Transverse colon (tissue), 4 donors: ENCODE measurements around the gene NEUROD4. TPM values are rescaled to one million over a fixed set of nuclear protein-coding genes. Genes with fewer than 3 reads are reported as not detected.

Experiments
- DNase-seq: peaks from one replicate; pipeline ENCODE4 v3.0.0-alpha.2; 2019
- H3K27ac ChIP-seq, 4 donors: fragments of 200-600 bp; sonication (generic); 2 replicates each; pipeline ENCODE4 v1.5.1; 2016 to 2018; ENCODE audit warnings: inconsistent platforms in 4 of 4
- H3K27me3 ChIP-seq: fragments of 200-600 bp; sonication (generic); 2 replicates; pipeline ENCODE4 v1.5.1; 2017; ENCODE audit warnings: inconsistent platforms
- H3K36me3 ChIP-seq, 4 donors: fragments of 200-600 bp; sonication (generic); 2 replicates each; pipeline ENCODE4 v1.5.1; 2017 to 2019; ENCODE audit warnings: inconsistent platforms in 4 of 4
- H3K4me1 ChIP-seq, 4 donors: fragments of 200-600 bp; sonication (generic); 2 replicates each; pipeline ENCODE4 v1.5.1; 2017 to 2020; ENCODE audit warnings: inconsistent platforms in 4 of 4
- H3K4me3 ChIP-seq, 4 donors: fragments of 200-600 bp; sonication (generic); 1 replicate in 1 of 4; 2 replicates in 3 of 4; pipeline versions ENCODE4 v1.5.1 to v1.6.1; 2017 to 2019; ENCODE audit warnings: inconsistent platforms in 4 of 4
- H3K9me3 ChIP-seq, 2 donors: fragments of 200-600 bp; sonication (generic); 2 replicates each; pipeline ENCODE4 v1.5.1; 2017 to 2019; ENCODE audit warnings: inconsistent platforms in 2 of 2
- EP300 ChIP-seq: sonication (generic); formaldehyde crosslinking; IDR thresholded peaks from one replicate; pipeline ENCODE4 v1.6.1; 2017; ENCODE audit warnings: antibody characterized with exemption, low read depth
- POLR2A ChIP-seq: fragments of 450-650 bp; IDR thresholded peaks from one replicate; pipeline ENCODE4 v1.6.1; 2016; ENCODE audit warnings: antibody characterized with exemption, mild to moderate bottlenecking, moderate library complexity
- POLR2AphosphoS5 ChIP-seq, 3 donors: sonication (generic); formaldehyde crosslinking; IDR thresholded peaks; one replicate each; pipeline ENCODE4 v1.6.1; 2016; ENCODE audit warnings: antibody characterized with exemption in 3 of 3
- WGBS, 2 donors: methylation state at CpG; one replicate each; pipeline ENCODE4 v1.1.5; 2018; ENCODE audit warnings: low coverage in 1 of 2; 5-methylcytosine and 5-hydroxymethylcytosine counted together
- in situ Hi-C, 4 donors: fragments of 200-750 bp; cut with MboI; loops; one replicate each; pipeline versions ENCODE4 v1.15.0 to v1.15.1; 2017; ENCODE audit warnings: low sequenced_read_pairs in 3 of 4, low pct_ligation_motif_present in 1 of 4, low pct_unique_long_range_greater_than_20kb in 1 of 4
- intact Hi-C: fragments of 100-400 bp; cut with DNase I; formaldehyde crosslinking; loops from one replicate; pipeline ENCODE4 v1.15.1; 2023; ENCODE audit warnings: low total_unique reads
- total RNA-seq, 4 donors: library from RNA; depleted of rRNA; stranded (reverse); fragments of >200 nt; gene quantifications; one replicate each; pipeline ENCODE4 v1.1.0, GENCODE V29; 2016
- TF ChIP-seq, protein P1 (sequence below), 5 experiments: fragments of 200-600 bp in 3 of 5; fragments of 450-650 bp in 2 of 5; sonication (generic) in 3 of 5; IDR thresholded peaks; 1 replicate in 2 of 5; 2 replicates in 3 of 5; pipeline ENCODE4 v1.5.1; 2016 to 2017; ENCODE audit warnings: antibody characterized with exemption in 5 of 5, inconsistent platforms in 3 of 5, mild to moderate bottlenecking in 2 of 5, moderate library complexity in 1 of 5

NEUROD4 gene
- total RNA-seq, 4 donors from 2014 or later, result not detected

DNA sequence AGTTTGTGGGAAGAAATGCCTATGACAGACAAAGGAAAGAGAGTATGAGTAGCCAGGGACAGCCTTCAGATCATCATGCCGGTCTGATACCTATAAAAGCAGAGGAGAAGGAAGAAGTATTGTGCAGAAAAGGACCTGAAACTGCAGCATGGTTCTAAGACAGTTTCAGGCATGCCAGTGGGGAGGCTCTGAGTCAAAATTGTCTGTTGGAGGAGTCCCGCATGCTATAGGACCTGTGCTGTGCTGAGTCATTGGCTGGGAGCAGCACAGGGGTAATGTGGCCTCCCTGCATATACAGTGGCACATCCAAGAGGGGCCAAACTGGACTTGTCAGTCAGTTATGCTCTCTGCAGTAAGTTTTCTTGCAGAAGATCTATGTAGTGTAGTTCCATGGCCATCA lies 40.7 kb downstream of the NEUROD4 start:
- intact Hi-C loops, result no loop called here
- no peaks in the 10 kb centered on the region for H3K9me3 ChIP-seq
- no peak overlapping the region for H3K4me3 ChIP-seq
- peaks cover 18% of the 10 kb centered on the region for H3K27me3 ChIP-seq
- H3K27ac ChIP-seq, result no peak overlapping the region
- TF ChIP-seq EP300 (no peak), POLR2A (no peak), POLR2AphosphoS5 (IDR thresholded peaks at IDR 0.05) (no peak)
- TF ChIP-seq, protein P1, sequence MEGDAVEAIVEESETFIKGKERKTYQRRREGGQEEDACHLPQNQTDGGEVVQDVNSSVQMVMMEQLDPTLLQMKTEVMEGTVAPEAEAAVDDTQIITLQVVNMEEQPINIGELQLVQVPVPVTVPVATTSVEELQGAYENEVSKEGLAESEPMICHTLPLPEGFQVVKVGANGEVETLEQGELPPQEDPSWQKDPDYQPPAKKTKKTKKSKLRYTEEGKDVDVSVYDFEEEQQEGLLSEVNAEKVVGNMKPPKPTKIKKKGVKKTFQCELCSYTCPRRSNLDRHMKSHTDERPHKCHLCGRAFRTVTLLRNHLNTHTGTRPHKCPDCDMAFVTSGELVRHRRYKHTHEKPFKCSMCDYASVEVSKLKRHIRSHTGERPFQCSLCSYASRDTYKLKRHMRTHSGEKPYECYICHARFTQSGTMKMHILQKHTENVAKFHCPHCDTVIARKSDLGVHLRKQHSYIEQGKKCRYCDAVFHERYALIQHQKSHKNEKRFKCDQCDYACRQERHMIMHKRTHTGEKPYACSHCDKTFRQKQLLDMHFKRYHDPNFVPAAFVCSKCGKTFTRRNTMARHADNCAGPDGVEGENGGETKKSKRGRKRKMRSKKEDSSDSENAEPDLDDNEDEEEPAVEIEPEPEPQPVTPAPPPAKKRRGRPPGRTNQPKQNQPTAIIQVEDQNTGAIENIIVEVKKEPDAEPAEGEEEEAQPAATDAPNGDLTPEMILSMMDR (IDR thresholded peaks at IDR 0.05), result no peak
- H3K4me1 ChIP-seq, result no peaks in the 10 kb centered on the region
- no peak for DNase-seq
- WGBS, 2 donors, result 53 to 71% methylated on average over 2 of the region's 2 CpGs
- H3K36me3 ChIP-seq, result no peaks in the 10 kb centered on the region
- in situ Hi-C loops, result loop anchor here in 1 of 4 donors (10.0 kb wide), 1 partner anchor 66 kb away; no protein-coding TSS in a partner anchor

DNA sequence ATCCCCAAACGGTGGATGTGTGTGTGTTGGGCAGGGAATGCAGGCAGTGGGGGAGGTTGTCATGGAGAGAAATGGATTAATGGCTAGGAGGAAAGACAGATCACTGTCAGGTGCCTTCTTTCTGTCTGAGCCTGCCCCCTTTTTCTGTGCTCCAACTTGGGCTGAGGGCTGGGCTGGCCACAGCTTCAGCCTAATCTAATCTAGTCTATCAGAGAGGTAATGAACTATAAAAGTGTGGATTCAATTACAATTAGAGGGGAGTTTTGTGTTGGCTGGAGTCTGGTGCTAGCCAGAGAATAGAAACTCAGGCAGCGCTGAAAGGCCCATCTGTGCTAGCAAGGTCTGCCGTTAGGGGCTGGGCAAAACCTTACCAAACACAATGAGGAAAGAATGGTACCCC lies 41.2 kb downstream of the NEUROD4 start:
- intact Hi-C loops, result no loop called here

DNA sequence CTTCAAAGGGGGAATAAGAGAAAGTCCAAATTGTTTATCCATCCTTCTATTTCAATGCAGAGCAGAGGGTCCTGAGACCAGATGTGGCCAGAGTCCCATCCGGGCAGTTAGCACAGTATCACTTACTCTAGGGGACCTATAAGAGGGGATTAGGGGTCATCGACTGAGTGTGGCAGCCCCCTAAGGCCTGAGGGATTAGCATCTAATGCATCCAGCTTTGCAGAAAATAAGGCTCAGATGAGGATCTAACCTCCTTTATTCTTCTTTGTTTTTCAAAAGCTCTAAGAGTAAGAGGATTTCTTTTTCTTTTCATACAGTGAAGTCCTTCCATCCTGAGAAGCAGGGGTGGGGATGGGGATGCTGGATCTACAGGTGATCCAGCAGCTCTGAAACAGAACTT lies 43.5 kb downstream of the NEUROD4 start:
- Histone ChIP-seq H3K9me3 (no peaks in the 10 kb centered on the region), H3K4me3 (no peak overlapping the region), H3K27ac (no peak overlapping the region), H3K4me1 (no peaks in the 10 kb centered on the region), H3K36me3 (no peaks in the 10 kb centered on the region), H3K27me3 (peaks cover 18% of the 10 kb centered on the region)
- in situ Hi-C loops, result loop anchor here in 1 of 4 donors (10.0 kb wide), 1 partner anchor 68 kb away; no protein-coding TSS in a partner anchor
- DNase-seq, result no peak
- intact Hi-C loops, result no loop called here
- no peak for TF ChIP-seq POLR2A
- TF ChIP-seq EP300, result no peak
- no peak for TF ChIP-seq POLR2AphosphoS5 (IDR thresholded peaks at IDR 0.05)
- TF ChIP-seq, protein P1 (IDR thresholded peaks at IDR 0.05), result no peak
- 53% methylated on average over 2 of the region's 2 CpGs; no CpG with 5 or more reads in 1 of the 2 donors for WGBS, 2 donors

More for the DNA sequence above, 41.2 kb downstream of the NEUROD4 start:
- in situ Hi-C loops, result loop anchor here in 1 of 4 donors (10.0 kb wide), 1 partner anchor 66 kb away; no protein-coding TSS in a partner anchor
- Histone ChIP-seq H3K36me3 (no peaks in the 10 kb centered on the region), H3K27ac (no peak overlapping the region), H3K27me3 (peaks cover 18% of the 10 kb centered on the region), H3K9me3 (no peaks in the 10 kb centered on the region), H3K4me1 (no peaks in the 10 kb centered on the region), H3K4me3 (no peak overlapping the region)
- WGBS, 2 donors, result 56 to 61% methylated on average over 3 of the region's 3 CpGs
- DNase-seq, result no peak
- TF ChIP-seq POLR2A (no peak), POLR2AphosphoS5 (IDR thresholded peaks at IDR 0.05) (no peak), EP300 (no peak)
- TF ChIP-seq, protein P1 (IDR thresholded peaks at IDR 0.05), result no peak

DNA sequence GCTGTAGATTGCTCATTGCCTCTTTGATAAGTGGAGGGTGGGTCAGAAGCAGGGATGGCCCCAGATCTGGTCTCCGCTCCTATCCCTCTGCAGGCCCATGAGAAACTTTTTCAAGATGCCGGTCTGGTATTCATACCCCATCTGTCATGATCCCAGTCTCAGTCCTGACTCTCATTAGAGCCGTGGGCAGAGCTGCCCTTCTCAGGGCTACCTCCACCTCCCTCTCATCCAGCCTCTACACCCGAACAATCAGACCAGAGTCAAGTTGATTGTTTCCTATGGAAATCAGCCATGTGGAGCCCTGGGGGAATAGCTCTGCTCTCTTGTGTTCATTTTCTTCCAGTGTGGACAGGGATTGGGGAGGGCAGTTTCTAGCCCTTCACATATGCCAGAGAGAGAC lies 45.8 kb downstream of the NEUROD4 start:
- TF ChIP-seq EP300, result no peak
- TF ChIP-seq POLR2AphosphoS5 (IDR thresholded peaks at IDR 0.05), result no peak
- no peak for TF ChIP-seq POLR2A
- TF ChIP-seq, protein P1 (IDR thresholded peaks at IDR 0.05), result no peak
- no peaks in the 10 kb centered on the region for H3K4me1 ChIP-seq
- no peaks in the 10 kb centered on the region for H3K9me3 ChIP-seq
- no peak overlapping the region for H3K4me3 ChIP-seq
- in situ Hi-C loops (loop anchor here in 2 of 4 donors (5.0 to 10.0 kb wide), 2 partner anchors 71 to 73 kb away; no protein-coding TSS in a partner anchor), intact Hi-C loops (no loop called here)
- H3K27me3 ChIP-seq, result peaks cover 18% of the 10 kb centered on the region
- no peaks in the 10 kb centered on the region for H3K36me3 ChIP-seq
- WGBS, 2 donors, result 60 to 68% methylated on average over 2 to 4 of the region's 4 CpGs
- no peak overlapping the region for H3K27ac ChIP-seq
- DNase-seq, result no peak
